ENCODE measurements around the gene EIF4G3. TPM values are rescaled to one million over a fixed set of nuclear protein-coding genes. Genes with fewer than 3 reads are reported as not detected.

The EIF4G3 gene
- total and polyA plus RNA-seq, 9 of the 15 experiments (the other 6 are each of a cell fraction or from before 2014, with no cell fraction given) = 6.7 to 40.5 (median 32.1) TPM

DNA sequence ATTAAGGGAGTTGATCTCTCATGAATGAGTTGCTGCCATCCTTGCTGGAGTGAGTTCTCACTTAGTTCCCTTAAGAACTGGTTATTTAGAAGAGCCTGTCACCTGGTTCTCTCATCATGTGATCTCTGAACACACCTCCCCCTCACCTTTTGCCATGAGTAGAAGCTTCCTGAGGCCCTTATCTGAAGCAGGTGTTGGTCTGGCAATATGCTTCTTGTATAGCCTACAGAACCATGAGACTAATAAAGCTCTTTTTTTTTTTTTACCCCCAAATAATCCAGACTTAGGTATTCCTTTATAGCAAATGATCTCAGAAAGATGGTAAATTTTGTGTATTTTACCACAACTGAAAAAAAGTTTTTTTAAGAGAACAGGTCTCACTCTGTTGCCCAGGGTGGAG is 158.0 kb downstream of the EIF4G3 start (continued):
- TF ChIP-seq KHSRP (IDR thresholded peaks at IDR 0.05) = no peak

DNA sequence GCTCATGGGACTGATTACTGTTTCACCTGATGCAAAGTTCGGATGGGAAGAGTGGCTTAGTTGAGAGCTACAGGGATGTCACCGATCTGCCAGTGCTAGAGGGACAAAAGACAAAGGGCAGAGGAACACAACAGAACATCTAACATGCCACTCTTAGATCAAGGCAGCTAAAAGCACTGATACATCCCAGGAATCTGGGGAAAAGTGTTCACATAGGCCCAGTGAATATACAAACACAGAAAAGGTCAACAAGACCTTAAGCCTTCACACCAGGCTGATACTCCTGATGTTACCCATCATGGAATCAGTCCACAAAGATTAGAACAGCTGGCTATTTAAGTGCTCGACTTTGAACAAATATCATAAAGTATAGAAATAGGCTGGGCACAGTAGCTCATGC is 163.2 kb downstream of the EIF4G3 start:
- ATAC-seq (no peak), DNase-seq (ENCODE audit: extremely low read depth in 1 of 4, low spot score in 3 of 4) (no peak), FAIRE-seq (no peak)
- H3K4me2 ChIP-seq (ENCODE audit: insufficient read depth, low read length) = no peak overlapping the region
- H2AFZ ChIP-seq (ENCODE audit: low read depth, low read length) = no peak overlapping the region
- CTCF ChIA-PET (ENCODE audit: low intra/inter-chr PET ratio) = no interaction called here
- BruUV-seq (replicated peaks) = no TSS peak
- no peak overlapping the region for H3K9ac ChIP-seq (ENCODE audit: insufficient read depth in 1 of 2, low read depth in 2 of 2, low read length in 2 of 2)
- H3K9me3 ChIP-seq (replicated peaks; ENCODE audit: control insufficient read depth, insufficient read depth, low read depth, low read length) = no peaks in the 10 kb centered on the region
- no peaks in the 10 kb centered on the region for H3K9me1 ChIP-seq (ENCODE audit: control insufficient read depth, insufficient read depth, low read length)
- intact Hi-C loops (cut with micrococcal nuclease) = no loop called here
- no peaks in the 10 kb centered on the region for H4K20me1 ChIP-seq (replicated peaks; ENCODE audit: control insufficient read depth, insufficient read depth, low read length)
- no peaks in the 10 kb centered on the region for H3K4me1 ChIP-seq (replicated peaks in 1 of 2; ENCODE audit: control insufficient read depth in 2 of 2, insufficient read depth in 2 of 2, low read length in 2 of 2)
- H3K27me3 ChIP-seq (ENCODE audit: control insufficient read depth in 2 of 2, insufficient read depth in 2 of 2, low read length in 2 of 2) = no peaks in the 10 kb centered on the region
- POLR2A ChIA-PET = interaction anchor here (1.2 to 2.8 kb wide), 4 partner anchors 9 to 26 kb away, joined by 4 to 7 read pairs (median 6); no protein-coding TSS in a partner anchor
- H3K27ac ChIP-seq (ENCODE audit: extremely low read depth, low read depth, low read length) = no peak overlapping the region
- 57% methylated on average over 3 of the region's 3 CpGs for WGBS (ENCODE audit: insufficient coverage, low coverage, missing lambda C conversion rate)
- TF ChIP-seq, protein P1, sequence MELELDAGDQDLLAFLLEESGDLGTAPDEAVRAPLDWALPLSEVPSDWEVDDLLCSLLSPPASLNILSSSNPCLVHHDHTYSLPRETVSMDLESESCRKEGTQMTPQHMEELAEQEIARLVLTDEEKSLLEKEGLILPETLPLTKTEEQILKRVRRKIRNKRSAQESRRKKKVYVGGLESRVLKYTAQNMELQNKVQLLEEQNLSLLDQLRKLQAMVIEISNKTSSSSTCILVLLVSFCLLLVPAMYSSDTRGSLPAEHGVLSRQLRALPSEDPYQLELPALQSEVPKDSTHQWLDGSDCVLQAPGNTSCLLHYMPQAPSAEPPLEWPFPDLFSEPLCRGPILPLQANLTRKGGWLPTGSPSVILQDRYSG (tag; conservative IDR thresholded peaks at IDR 0.05; ENCODE audit: low read depth) = no peak
- no peaks in the 10 kb centered on the region for H3K36me3 ChIP-seq (ENCODE audit: control insufficient read depth, insufficient read depth, low read length)
- peaks cover 2% of the 10 kb centered on the region; the same call in 1 of the 3 replicates for H3K79me2 ChIP-seq (ENCODE audit: control insufficient read depth, insufficient read depth, low read length)
- no peak overlapping the region for H3K4me3 ChIP-seq
- in situ Hi-C loops (cut with MboI) = no loop called here

DNA sequence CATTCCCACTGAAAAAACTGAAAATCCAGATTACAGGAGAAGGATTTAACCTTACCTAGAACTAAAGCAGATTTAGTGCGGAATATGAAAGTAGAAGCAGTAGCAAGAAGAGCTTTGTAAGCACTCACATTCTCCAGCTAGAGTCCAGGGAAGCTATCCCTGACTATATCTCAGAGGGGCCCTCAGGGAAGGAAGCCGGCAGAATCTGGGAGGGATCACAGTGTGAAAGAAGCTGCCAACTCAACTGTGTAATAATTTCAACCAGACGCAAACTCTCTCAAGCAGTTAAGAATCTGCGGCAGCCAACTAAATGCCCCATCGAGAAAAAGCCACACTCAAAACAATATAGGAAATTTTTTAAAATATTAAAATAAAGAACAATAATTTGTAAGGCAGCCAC is 163.8 kb downstream of the EIF4G3 start:
- no peaks in the 10 kb centered on the region for H3K9me3 ChIP-seq (replicated peaks; ENCODE audit: control insufficient read depth, insufficient read depth, low read depth, low read length)
- no peak overlapping the region for H3K4me3 ChIP-seq
- no peak overlapping the region for H3K9ac ChIP-seq (ENCODE audit: insufficient read depth in 1 of 2, low read depth in 2 of 2, low read length in 2 of 2)
- POLR2A ChIA-PET = interaction anchor here (0.9 to 2.8 kb wide), 5 partner anchors 8 to 25 kb away, joined by 4 to 7 read pairs (median 4); no protein-coding TSS in a partner anchor
- FAIRE-seq (no peak), ATAC-seq (no peak), DNase-seq (ENCODE audit: extremely low read depth in 1 of 4, low spot score in 3 of 4) (no peak)
- H3K79me2 ChIP-seq (ENCODE audit: control insufficient read depth, insufficient read depth, low read length) = peaks cover 2% of the 10 kb centered on the region; the same call in 1 of the 3 replicates
- no peaks in the 10 kb centered on the region for H3K27me3 ChIP-seq (ENCODE audit: control insufficient read depth in 2 of 2, insufficient read depth in 2 of 2, low read length in 2 of 2)
- BruUV-seq (replicated peaks) = no TSS peak
- WGBS (ENCODE audit: insufficient coverage, low coverage, missing lambda C conversion rate) = 76% methylated on average over 5 of the region's 5 CpGs
- no peak overlapping the region for H2AFZ ChIP-seq (ENCODE audit: low read depth, low read length)
- intact Hi-C loops (cut with micrococcal nuclease) (no loop called here), in situ Hi-C loops (cut with MboI) (no loop called here)
- no peak overlapping the region for H3K4me2 ChIP-seq (ENCODE audit: insufficient read depth, low read length)
- no peaks in the 10 kb centered on the region for H3K4me1 ChIP-seq (replicated peaks in 1 of 2; ENCODE audit: control insufficient read depth in 2 of 2, insufficient read depth in 2 of 2, low read length in 2 of 2)
- H3K36me3 ChIP-seq (ENCODE audit: control insufficient read depth, insufficient read depth, low read length) = no peaks in the 10 kb centered on the region
- H4K20me1 ChIP-seq (replicated peaks; ENCODE audit: control insufficient read depth, insufficient read depth, low read length) = no peaks in the 10 kb centered on the region
- H3K9me1 ChIP-seq (ENCODE audit: control insufficient read depth, insufficient read depth, low read length) = no peaks in the 10 kb centered on the region
- H3K27ac ChIP-seq (ENCODE audit: extremely low read depth, low read depth, low read length) = no peak overlapping the region
- CTCF ChIA-PET (ENCODE audit: low intra/inter-chr PET ratio) = no interaction called here
- TF ChIP-seq KDM4B (IDR thresholded peaks at IDR 0.05; ENCODE audit: borderline replicate concordance in 2 of 2, low read depth in 1 of 2) (no peak), COPS2 (conservative IDR thresholded peaks at IDR 0.05) (no peak), SIRT6 (IDR thresholded peaks at IDR 0.05; ENCODE audit: low read depth, low read length) (no peak), NR4A1 (CRISPR knock-in tag; IDR thresholded peaks at IDR 0.05) (no peak), NR4A1 (tag; IDR thresholded peaks at IDR 0.05) (no peak), ZNF174 (CRISPR knock-in tag; IDR thresholded peaks at IDR 0.05) (no peak), SP2 (IDR thresholded peaks at IDR 0.05; ENCODE audit: extremely low read depth, low read depth, low read length, poor library complexity, severe bottlenecking) (no peak), NFE2L1 (tag; IDR thresholded peaks at IDR 0.05; ENCODE audit: borderline replicate concordance, low read depth) (no peak), ARID2 (IDR thresholded peaks at IDR 0.05) (no peak), CBX1 (IDR thresholded peaks at IDR 0.05; ENCODE audit: low read depth) (no peak)
- TF ChIP-seq, protein P2, sequence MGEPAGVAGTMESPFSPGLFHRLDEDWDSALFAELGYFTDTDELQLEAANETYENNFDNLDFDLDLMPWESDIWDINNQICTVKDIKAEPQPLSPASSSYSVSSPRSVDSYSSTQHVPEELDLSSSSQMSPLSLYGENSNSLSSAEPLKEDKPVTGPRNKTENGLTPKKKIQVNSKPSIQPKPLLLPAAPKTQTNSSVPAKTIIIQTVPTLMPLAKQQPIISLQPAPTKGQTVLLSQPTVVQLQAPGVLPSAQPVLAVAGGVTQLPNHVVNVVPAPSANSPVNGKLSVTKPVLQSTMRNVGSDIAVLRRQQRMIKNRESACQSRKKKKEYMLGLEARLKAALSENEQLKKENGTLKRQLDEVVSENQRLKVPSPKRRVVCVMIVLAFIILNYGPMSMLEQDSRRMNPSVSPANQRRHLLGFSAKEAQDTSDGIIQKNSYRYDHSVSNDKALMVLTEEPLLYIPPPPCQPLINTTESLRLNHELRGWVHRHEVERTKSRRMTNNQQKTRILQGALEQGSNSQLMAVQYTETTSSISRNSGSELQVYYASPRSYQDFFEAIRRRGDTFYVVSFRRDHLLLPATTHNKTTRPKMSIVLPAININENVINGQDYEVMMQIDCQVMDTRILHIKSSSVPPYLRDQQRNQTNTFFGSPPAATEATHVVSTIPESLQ (CRISPR knock-in tag; IDR thresholded peaks at IDR 0.05) = no peak

Measured in K562 (cell line).